K562 (cell line): ENCODE data around the gene MAPK8IP1. TPM values are rescaled to one million over a fixed set of nuclear protein-coding genes. Genes with fewer than 3 reads are reported as not detected.

ENCODE experiments used
- ATAC-seq: fragments of 200-7000 bp; cut with Tn5 transposase; 3 replicates; pipeline ENCODE4 v1.9.1; 2020; ENCODE audit warnings: moderate library complexity
- BruUV-seq: library from RNA; stranded (reverse); fragments of 400-500 nt; replicated peaks from 2 replicates; lab custom pipeline; 2021; lab: Mats Ljungman, UMichigan
- CTCF ChIA-PET: fragments of 300-600 bp; formaldehyde crosslinking; extraction: SDS; loops from one replicate; lab custom pipeline; 2021; ENCODE audit warnings: low intra/inter-chr PET ratio; lab: Yijun Ruan, JAX
- POLR2A ChIA-PET: fragments of 300-600, 350-650 bp; sonication (Branson Sonifier 250); formaldehyde crosslinking; extraction: SDS; loops from one replicate; lab custom pipeline; 2021; ENCODE audit warnings: antibody characterized with exemption, inconsistent platforms; lab: Yijun Ruan, JAX
- DNase-seq, 4 experiments: peaks; one replicate each; pipeline versions ENCODE4 v3.0.0 to v3.0.0-alpha.2; 2011 to 2018; ENCODE audit warnings: low spot score in 3 of 4, mixed read lengths in 3 of 4; ENCODE audit errors: extremely low read depth in 1 of 4
- FAIRE-seq: peaks from 2 replicates; lab custom pipeline; 2011; peaks lifted over from hg19 to GRCh38; lab: Jason Lieb, UNC
- H2AFZ ChIP-seq: 2 replicates; pipeline ENCODE4 v1.6.0; 2011; ENCODE audit warnings: low read depth, low read length, control low read depth, inconsistent platforms
- H3K27ac ChIP-seq: fragments of 200-600 bp; 3 replicates; pipeline ENCODE4 v1.8.0; 2011; ENCODE audit warnings: low read depth, mild to moderate bottlenecking, control low read depth, inconsistent platforms, low read length, moderate library complexity, mixed read lengths; ENCODE audit errors: extremely low read depth
- H3K27me3 ChIP-seq, 2 experiments: fragments of 300-600 bp in 1 of 2; 2 replicates in 1 of 2; 3 replicates in 1 of 2; pipeline versions ENCODE4 v1.6.0 to v1.8.0; 2011; ENCODE audit warnings: inconsistent platforms in 2 of 2, low read length in 2 of 2, mild to moderate bottlenecking in 1 of 2, mixed read lengths in 1 of 2, moderate library complexity in 1 of 2; ENCODE audit not compliant: control insufficient read depth in 2 of 2, insufficient read depth in 2 of 2
- H3K36me3 ChIP-seq: fragments of 300-600 bp; 3 replicates; pipeline ENCODE4 v1.8.0; 2011; ENCODE audit warnings: mild to moderate bottlenecking, low read length, inconsistent platforms; ENCODE audit not compliant: control insufficient read depth, insufficient read depth
- H3K4me1 ChIP-seq, 2 experiments: fragments of 200-600 bp in 1 of 2; replicated peaks in 1 of 2; 2 replicates in 1 of 2; 3 replicates in 1 of 2; pipeline versions ENCODE4 v1.5.1 to v1.8.0; 2011; ENCODE audit warnings: inconsistent platforms in 2 of 2, low read length in 2 of 2, mild to moderate bottlenecking in 1 of 2, mixed read lengths in 1 of 2, moderate library complexity in 1 of 2; ENCODE audit not compliant: control insufficient read depth in 2 of 2, insufficient read depth in 2 of 2
- H3K4me2 ChIP-seq: 2 replicates; pipeline ENCODE4 v1.6.1; 2011; ENCODE audit warnings: low read length, control low read depth, inconsistent platforms, mixed read lengths; ENCODE audit not compliant: insufficient read depth
- H3K4me3 ChIP-seq: fragments of 200-600 bp; sonication (generic), shearing (Covaris generic); 2 replicates; pipeline ENCODE4 v1.5.1; 2016; ENCODE audit warnings: control low read depth, inconsistent platforms
- H3K79me2 ChIP-seq: fragments of 200-600 bp; 3 replicates; pipeline ENCODE4 v1.8.0; 2011; ENCODE audit warnings: low read length, inconsistent platforms; ENCODE audit not compliant: control insufficient read depth, insufficient read depth
- H3K9ac ChIP-seq, 2 experiments: 2 replicates each; pipeline versions ENCODE4 v1.6.0 to v1.6.1; 2011; ENCODE audit warnings: low read depth in 2 of 2, low read length in 2 of 2, control low read depth in 1 of 2, inconsistent platforms in 1 of 2, mild to moderate bottlenecking in 1 of 2, mixed read lengths in 1 of 2; ENCODE audit not compliant: insufficient read depth in 1 of 2
- H3K9me1 ChIP-seq: one replicate; pipeline ENCODE4 v1.6.0; 2011; ENCODE audit warnings: inconsistent platforms, mild to moderate bottlenecking, low read length, moderate library complexity; ENCODE audit not compliant: control insufficient read depth, insufficient read depth
- H3K9me3 ChIP-seq: replicated peaks from 2 replicates; pipeline ENCODE4 v1.5.1; 2011; ENCODE audit warnings: low read depth, low read length, inconsistent platforms; ENCODE audit not compliant: control insufficient read depth, insufficient read depth
- H4K20me1 ChIP-seq: replicated peaks from 2 replicates; pipeline ENCODE4 v1.6.1; 2011; ENCODE audit warnings: low read length, inconsistent platforms, mixed read lengths; ENCODE audit not compliant: control insufficient read depth, insufficient read depth
- BHLHE40 ChIP-seq: IDR thresholded peaks from 2 replicates; pipeline ENCODE4 v1.6.1; 2011; ENCODE audit warnings: low read length, improper control_type of control experiment
- ELF2 ChIP-seq: fragments of 250-450 bp; sonication (Bioruptor Pico); IDR thresholded peaks from 2 replicates; pipeline ENCODE4 v1.5.0; 2021; ENCODE audit warnings: mild to moderate bottlenecking
- KLF1 ChIP-seq: fragments of 450-650 bp; IDR thresholded peaks from 2 replicates; pipeline ENCODE4 v1.6.1; 2016; ENCODE audit warnings: missing genetic modification characterization, missing compliant biosample characterization
- NFIC ChIP-seq: fragments of 450-650 bp; IDR thresholded peaks from 2 replicates; pipeline ENCODE4 v1.6.1; 2017; ENCODE audit warnings: mild to moderate bottlenecking, inconsistent platforms
- NR3C1 ChIP-seq: sonication (generic); formaldehyde crosslinking; IDR thresholded peaks from 2 replicates; pipeline ENCODE4 v1.8.1; 2022; ENCODE audit warnings: missing genetic modification reagents
- POLR2G ChIP-seq: fragments of 200-400 bp; formaldehyde crosslinking; IDR thresholded peaks from 2 replicates; pipeline ENCODE4 v1.6.1; 2017; ENCODE audit warnings: low read depth, mild to moderate bottlenecking, antibody characterized with exemption, low read length, moderate library complexity
- XRCC4 ChIP-seq: IDR thresholded peaks from one replicate; pipeline ENCODE4 v1.6.1; 2011; ENCODE audit not compliant: insufficient read depth, insufficient read length; ENCODE audit errors: extremely low read depth
- WGBS: fragments of 100-300 bp; shearing (Covaris generic); methylation state at CpG from one replicate; pipeline ENCODE4 v1.1.6; 2016; ENCODE audit warnings: low coverage, mixed read lengths; ENCODE audit not compliant: insufficient coverage; ENCODE audit errors: missing lambda C conversion rate; 5-methylcytosine and 5-hydroxymethylcytosine counted together
- in situ Hi-C: fragments of 300-500 bp; cut with MboI; formaldehyde crosslinking; loops from 4 replicates; pipeline ENCODE4 v1.15.0; 2018; ENCODE audit warnings: inconsistent platforms, mixed read lengths
- intact Hi-C: fragments of 100-400 bp; cut with micrococcal nuclease; formaldehyde crosslinking; loops from 2 replicates; pipeline ENCODE4 v1.14.2; 2022
- polyA plus RNA-seq, 8 experiments: library from polyadenylated mRNA; depleted of rRNA in 4 of 8; stranded (reverse) in 5 of 8; unstranded in 3 of 8; fragments of >200 nt; fragmentation: Nextera tagmentation in 2 of 8; fragmentation: Illumina TruSeq in 1 of 8; extraction: Ambion mirVana in 2 of 8; extraction: Trizol in 1 of 8; gene quantifications; 2 replicates each; pipeline versions ENCODE4 v1.2.1 to v1.2.3, GENCODE V29; 2011 to 2014; ENCODE audit warnings: inconsistent platforms in 1 of 8, missing spikeins in 1 of 8
- total RNA-seq, 7 experiments: library from RNA; depleted of rRNA in 6 of 7; stranded (reverse); fragments of >200 nt in 6 of 7; fragmentation: Illumina TruSeq in 2 of 7; extraction: Trizol in 2 of 7; gene quantifications; 2 replicates each; pipeline versions ENCODE4 v1.2.1 to v1.2.3, GENCODE V29; 2011 to 2021; ENCODE audit warnings: low replicate concordance in 1 of 7
- TF ChIP-seq, protein P1 (sequence below): sonication (generic); formaldehyde crosslinking; IDR thresholded peaks from 2 replicates; pipeline ENCODE4 v1.8.0; 2022; ENCODE audit warnings: missing genetic modification reagents, mild to moderate bottlenecking, moderate library complexity, borderline replicate concordance
- TF ChIP-seq, protein P2 (sequence below): fragments of 450-650 bp; formaldehyde crosslinking; IDR thresholded peaks from 2 replicates; pipeline ENCODE4 v1.4.0; 2020; ENCODE audit warnings: mild to moderate bottlenecking, mixed read lengths

MAPK8IP1 gene
- total and polyA plus RNA-seq, 9 of the 15 experiments (the other 6 are each of a cell fraction or from before 2014, with no cell fraction given): 0.13 to 6.9 (median 2.5) TPM

DNA sequence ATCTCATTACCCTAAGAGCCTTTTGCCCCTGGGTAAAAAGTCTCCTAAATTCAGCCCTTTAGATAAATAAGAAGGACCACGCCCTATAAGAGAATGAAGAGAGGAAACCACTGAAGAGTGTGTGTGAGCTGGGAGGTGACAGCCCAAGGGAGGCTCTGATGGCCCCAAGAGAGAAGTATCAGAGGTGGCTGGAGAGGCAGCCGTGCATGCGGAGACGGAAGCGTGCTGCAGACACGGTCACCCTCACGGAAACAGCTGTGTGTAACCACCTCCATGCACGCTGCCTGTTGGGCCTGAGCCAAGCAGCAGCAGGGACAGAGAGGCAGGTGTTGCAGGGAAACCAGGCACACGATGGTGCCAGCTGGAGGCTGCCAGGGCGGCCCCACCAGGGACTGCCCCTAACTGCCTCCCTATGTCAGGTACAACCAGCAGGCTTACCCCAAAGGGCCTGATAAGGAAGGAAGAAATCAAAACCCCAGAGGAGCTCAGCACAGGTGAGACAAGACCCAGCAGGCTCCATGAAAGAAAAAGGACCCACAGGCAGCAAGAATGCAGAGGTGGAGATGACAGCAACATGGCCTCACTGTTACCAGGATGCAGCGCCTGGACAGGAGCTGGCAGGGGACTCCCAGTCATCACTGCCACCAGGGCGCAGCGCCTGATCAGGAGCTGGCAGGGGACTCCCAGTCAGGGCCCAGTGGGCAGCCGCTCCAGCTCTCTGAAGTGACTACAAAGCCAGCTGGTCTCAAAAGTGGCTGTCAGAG is 44.8 kb downstream of the MAPK8IP1 start:
- H2AFZ ChIP-seq: no peak overlapping the region
- FAIRE-seq (no peak), DNase-seq (peak in 1 of 4 experiments; percentile 24), ATAC-seq (peak; percentile 67)
- no TSS peak for BruUV-seq
- intact Hi-C loops (no loop called here), in situ Hi-C loops (no loop called here)
- no peak for TF ChIP-seq XRCC4
- TF ChIP-seq POLR2G: peak; percentile 49
- TF ChIP-seq NR3C1 (CRISPR knock-in tag): 0 out of 2 replicates have a peak, but pooled peaks have one; percentile 29
- TF ChIP-seq ELF2 (CRISPR knock-in tag): no peak
- TF ChIP-seq BHLHE40: peak; percentile 43; the same call in 1 of the 2 replicates
- peak; percentile 74; the same call in 1 of the 2 replicates for TF ChIP-seq KLF1 (tag)
- TF ChIP-seq, protein P1, sequence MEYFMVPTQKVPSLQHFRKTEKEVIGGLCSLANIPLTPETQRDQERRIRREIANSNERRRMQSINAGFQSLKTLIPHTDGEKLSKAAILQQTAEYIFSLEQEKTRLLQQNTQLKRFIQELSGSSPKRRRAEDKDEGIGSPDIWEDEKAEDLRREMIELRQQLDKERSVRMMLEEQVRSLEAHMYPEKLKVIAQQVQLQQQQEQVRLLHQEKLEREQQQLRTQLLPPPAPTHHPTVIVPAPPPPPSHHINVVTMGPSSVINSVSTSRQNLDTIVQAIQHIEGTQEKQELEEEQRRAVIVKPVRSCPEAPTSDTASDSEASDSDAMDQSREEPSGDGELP: peak; percentile 82; the same call in 1 of the 2 replicates
- TF ChIP-seq, protein P2, sequence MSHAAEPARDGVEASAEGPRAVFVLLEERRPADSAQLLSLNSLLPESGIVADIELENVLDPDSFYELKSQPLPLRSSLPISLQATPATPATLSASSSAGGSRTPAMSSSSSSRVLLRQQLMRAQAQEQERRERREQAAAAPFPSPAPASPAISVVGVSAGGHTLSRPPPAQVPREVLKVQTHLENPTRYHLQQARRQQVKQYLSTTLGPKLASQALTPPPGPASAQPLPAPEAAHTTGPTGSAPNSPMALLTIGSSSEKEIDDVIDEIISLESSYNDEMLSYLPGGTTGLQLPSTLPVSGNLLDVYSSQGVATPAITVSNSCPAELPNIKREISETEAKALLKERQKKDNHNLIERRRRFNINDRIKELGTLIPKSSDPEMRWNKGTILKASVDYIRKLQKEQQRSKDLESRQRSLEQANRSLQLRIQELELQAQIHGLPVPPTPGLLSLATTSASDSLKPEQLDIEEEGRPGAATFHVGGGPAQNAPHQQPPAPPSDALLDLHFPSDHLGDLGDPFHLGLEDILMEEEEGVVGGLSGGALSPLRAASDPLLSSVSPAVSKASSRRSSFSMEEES (CRISPR knock-in tag): no peak
- TF ChIP-seq NFIC: peak; percentile 75
- peak overlapping the region in 1 of 2 experiments; percentile 87; a peak in 2 of 4 replicates for H3K9ac ChIP-seq
- H4K20me1 ChIP-seq: no peaks in the 10 kb centered on the region; the same call in 1 of the 2 replicates
- whole genome bisulfite sequencing: 48% methylated on average over 14 of the region's 14 CpGs
- no peak overlapping the region for H3K27ac ChIP-seq
- H3K9me3 ChIP-seq: no peaks in the 10 kb centered on the region
- POLR2A ChIA-PET: interaction anchor here (0.6 to 1.3 kb wide), 9 partner anchors 9 to 148 kb away, joined by 3 to 5 read pairs (median 3); no protein-coding TSS in a partner anchor
- peaks cover 5 to 44% of the 10 kb centered on the region in 2 experiments; a peak in 3 of 5 replicates for H3K4me1 ChIP-seq
- H3K36me3 ChIP-seq: peaks cover 36% of the 10 kb centered on the region; the same call in 2 of the 3 replicates
- H3K79me2 ChIP-seq: no peaks in the 10 kb centered on the region
- H3K4me2 ChIP-seq: no peak overlapping the region
- H3K4me3 ChIP-seq: no peak overlapping the region
- H3K27me3 ChIP-seq: no peaks in the 10 kb centered on the region
- CTCF ChIA-PET: no interaction called here
- no peaks in the 10 kb centered on the region for H3K9me1 ChIP-seq
